ENCODE data around the gene COLQ. TPM values are rescaled to one million over a fixed set of nuclear protein-coding genes. Genes with fewer than 3 reads are reported as not detected.
"Not testable (repeated sequence)": the region's sequence is repeated elsewhere in the genome, so short reads cannot be mapped to it uniquely, and the experiment has no call there.

COLQ gene
- total RNA-seq, 1 donor = 0.81 TPM

GRCh38 chr3:15431256-15431837 lies 90.2 kb downstream of the COLQ start:
- DNase-seq (ENCODE audit: low read depth in 2 of 3, low spot score in 2 of 3) = no peak

GRCh38 chr3:15430624-15431023 lies 90.9 kb downstream of the COLQ start:
- no peak for DNase-seq (ENCODE audit: low read depth in 2 of 3, low spot score in 2 of 3)

- DNase-seq (ENCODE audit: low read depth in 2 of 3, low spot score in 2 of 3) = no peak
These were observed 92.4 kb downstream of the COLQ start for GRCh38 chr3:15429080-15429479.

GRCh38 chr3:15428539-15428938 lies 93.0 kb downstream of the COLQ start:
- DNase-seq (ENCODE audit: low read depth in 2 of 3, low spot score in 2 of 3) = no peak

GRCh38 chr3:15427981-15428380 lies 93.5 kb downstream of the COLQ start:
- peak in 1 of 3 donors; percentile 10 for DNase-seq (ENCODE audit: low read depth in 2 of 3, low spot score in 2 of 3)

- DNase-seq (ENCODE audit: low read depth in 2 of 3, low spot score in 2 of 3) = peak; percentile 61 to 86 (median 85)
These were observed 94.2 kb downstream of the COLQ start, which contains the start of the genes EAF1 and METTL6 for GRCh38 chr3:15427182-15427880. EAF1 (plus strand) TSS chr3:15427598; CDS start chr3:15427780, 182 bp downstream. METTL6 (minus strand) TSS chr3:15427544; CDS start chr3:15426511, 1,033 bp downstream.

- DNase-seq (ENCODE audit: low read depth in 2 of 3, low spot score in 2 of 3) = no peak
These were observed 94.9 kb downstream of the COLQ start for GRCh38 chr3:15426579-15427118.

GRCh38 chr3:15420871-15421270 lies 100.6 kb downstream of the COLQ start:
- no peak for DNase-seq (ENCODE audit: low read depth in 2 of 3, low spot score in 2 of 3)

- DNase-seq (ENCODE audit: low read depth in 2 of 3, low spot score in 2 of 3) = not testable (repeated sequence)
These were observed 110.5 kb downstream of the COLQ start for GRCh38 chr3:15410966-15411365.

- DNase-seq (ENCODE audit: low read depth in 2 of 3, low spot score in 2 of 3) = no peak
These were observed 111.7 kb downstream of the COLQ start for GRCh38 chr3:15409774-15410173.

GRCh38 chr3:15409239-15409638 lies 112.3 kb downstream of the COLQ start:
- DNase-seq (ENCODE audit: low read depth in 2 of 3, low spot score in 2 of 3) = no peak

GRCh38 chr3:15405448-15406050 lies 116.0 kb downstream of the COLQ start:
- DNase-seq (ENCODE audit: low read depth in 2 of 3, low spot score in 2 of 3) = peak; percentile 18 to 83 (median 59)

- DNase-seq (ENCODE audit: low read depth in 2 of 3, low spot score in 2 of 3) = no peak
These were observed 116.7 kb downstream of the COLQ start for GRCh38 chr3:15404767-15405166.

- no peak for DNase-seq (ENCODE audit: low read depth in 2 of 3, low spot score in 2 of 3)
These were observed 117.5 kb downstream of the COLQ start for GRCh38 chr3:15403965-15404364.

- DNase-seq (ENCODE audit: low read depth in 2 of 3, low spot score in 2 of 3) = no peak
These were observed 118.0 kb downstream of the COLQ start for GRCh38 chr3:15403495-15403894.

- no peak for DNase-seq (ENCODE audit: low read depth in 2 of 3, low spot score in 2 of 3)
These were observed 119.6 kb downstream of the COLQ start for GRCh38 chr3:15401936-15402335.

Small RNA genes within 50 kb of the gene (small RNA-seq; reads per million reads assigned to genes)
- gene MIR4270 (not detected), gene RN7SL110P (not detected), gene RNU6-1024P (not detected)

Other genes with a start within 250 kb of the COLQ start
- gene SH3BP5, start 189.1 kb downstream of the COLQ start, total RNA-seq = 4.6 TPM
- 15.6 TPM for gene METTL6, start 94.2 kb downstream of the COLQ start, total RNA-seq
- 27.5 TPM for gene EAF1, start 94.1 kb downstream of the COLQ start, total RNA-seq
- 48.7 TPM for gene HACL1, start 79.9 kb upstream of the COLQ start, total RNA-seq
- 18.3 TPM for gene BTD, start 80.0 kb upstream of the COLQ start, total RNA-seq

Data from hematopoietic multipotent progenitor cell (in vitro differentiated cells).